ENCODE measurements around the gene FHAD1. TPM values are rescaled to one million over a fixed set of nuclear protein-coding genes. Genes with fewer than 3 reads are reported as not detected.
A peak's percentile ranks its signal among the peaks of the same experiment; 100 is the strongest.

Gene FHAD1
- total RNA-seq, 2 experiments from 2014 or later, result not detected

- ChIA-PET POLR2A (no interaction called here), CTCF (no interaction called here)
- Mint-ChIP-seq H3K27me3 (peaks cover 4% of the 10 kb centered on the region), H3K36me3 (ENCODE audit: low read depth) (no peaks in the 10 kb centered on the region), H3K4me1 (ENCODE audit: low read depth) (peaks cover 5% of the 10 kb centered on the region), H3K27ac (no peak overlapping the region), H3K4me3 (no peak overlapping the region), H3K9me3 (no peaks in the 10 kb centered on the region)
- ATAC-seq (ENCODE audit: poor library complexity) (peak; percentile 51), DNase-seq (peak in 5 of 14 experiments; percentile 13 to 63 (median 55))
- Histone ChIP-seq H3K4me3 (ENCODE audit: low read length) (no peak overlapping the region), H3K4me1 (ENCODE audit: insufficient read depth, low read length) (peaks cover 43% of the 10 kb centered on the region), H3K27ac (ENCODE audit: low read depth in 1 of 2, low read length in 2 of 2) (no peak overlapping the region), H3K9me3 (ENCODE audit: control insufficient read depth in 1 of 2, insufficient read depth in 1 of 2, low read length in 2 of 2) (no peaks in the 10 kb centered on the region), H3K27me3 (ENCODE audit: control insufficient read depth in 1 of 2, insufficient read depth in 2 of 2, low read length in 2 of 2) (no peaks in the 10 kb centered on the region), H3K36me3 (ENCODE audit: insufficient read depth, low read length) (no peaks in the 10 kb centered on the region)
- TF ChIP-seq CTCF (IDR thresholded peaks at IDR 0.05), result no peak
- intact Hi-C loops (cut with DNase I, micrococcal nuclease), result no loop called here
Observed at GRCh38 chr1:15352128-15352957, 105.3 kb downstream of the FHAD1 start.

- ATAC-seq (ENCODE audit: poor library complexity) (no peak), DNase-seq (no peak)
- Histone ChIP-seq H3K9me3 (ENCODE audit: control insufficient read depth in 1 of 2, insufficient read depth in 1 of 2, low read length in 2 of 2) (no peaks in the 10 kb centered on the region), H3K27ac (ENCODE audit: low read depth in 1 of 2, low read length in 2 of 2) (no peak overlapping the region), H3K4me3 (ENCODE audit: low read length) (no peak overlapping the region), H3K36me3 (ENCODE audit: insufficient read depth, low read length) (no peaks in the 10 kb centered on the region), H3K27me3 (ENCODE audit: control insufficient read depth in 1 of 2, insufficient read depth in 2 of 2, low read length in 2 of 2) (no peaks in the 10 kb centered on the region), H3K4me1 (ENCODE audit: insufficient read depth, low read length) (peaks cover 27% of the 10 kb centered on the region)
- intact Hi-C loops (cut with DNase I, micrococcal nuclease), result no loop called here
- H3K36me3 Mint-ChIP-seq (ENCODE audit: low read depth), result no peaks in the 10 kb centered on the region
- H3K9me3 Mint-ChIP-seq, result no peaks in the 10 kb centered on the region
- peaks cover 5% of the 10 kb centered on the region for H3K4me1 Mint-ChIP-seq (ENCODE audit: low read depth)
- H3K27me3 Mint-ChIP-seq, result peaks cover 4% of the 10 kb centered on the region
- POLR2A ChIA-PET, result no interaction called here
- H3K27ac Mint-ChIP-seq, result no peak overlapping the region
- no peak overlapping the region for H3K4me3 Mint-ChIP-seq
- TF ChIP-seq CTCF (IDR thresholded peaks at IDR 0.05), result no peak
- CTCF ChIA-PET, result no interaction called here
Observed at GRCh38 chr1:15353839-15354579, 107.0 kb downstream of the FHAD1 start.

GRCh38 chr1:15354580-15354965 is 107.5 kb downstream of the FHAD1 start:
- CTCF ChIA-PET, result no interaction called here
- Mint-ChIP-seq H3K36me3 (ENCODE audit: low read depth) (no peaks in the 10 kb centered on the region), H3K4me1 (ENCODE audit: low read depth) (peaks cover 5% of the 10 kb centered on the region), H3K27ac (no peak overlapping the region), H3K27me3 (peaks cover 4% of the 10 kb centered on the region), H3K9me3 (no peaks in the 10 kb centered on the region), H3K4me3 (no peak overlapping the region)
- H3K9me3 ChIP-seq (ENCODE audit: control insufficient read depth in 1 of 2, insufficient read depth in 1 of 2, low read length in 2 of 2), result no peaks in the 10 kb centered on the region
- intact Hi-C loops (cut with DNase I, micrococcal nuclease), result no loop called here
- no peaks in the 10 kb centered on the region for H3K36me3 ChIP-seq (ENCODE audit: insufficient read depth, low read length)
- POLR2A ChIA-PET, result no interaction called here
- H3K4me1 ChIP-seq (ENCODE audit: insufficient read depth, low read length), result peaks cover 21% of the 10 kb centered on the region
- H3K27ac ChIP-seq (ENCODE audit: low read depth in 1 of 2, low read length in 2 of 2), result no peak overlapping the region
- no peaks in the 10 kb centered on the region for H3K27me3 ChIP-seq (ENCODE audit: control insufficient read depth in 1 of 2, insufficient read depth in 2 of 2, low read length in 2 of 2)
- H3K4me3 ChIP-seq (ENCODE audit: low read length), result no peak overlapping the region
- no peak for TF ChIP-seq CTCF (IDR thresholded peaks at IDR 0.05)
- DNase-seq, result no peak
- ATAC-seq (ENCODE audit: poor library complexity), result no peak

Data from CD4-positive, alpha-beta T cell (primary cell).